H1 (cell line): Measurements from ENCODE around the gene POU2F1. TPM values are rescaled to one million over a fixed set of nuclear protein-coding genes. Genes with fewer than 3 reads are reported as not detected.

Experiments
- CTCF ChIA-PET: fragments of 300-600 bp; sonication (Branson Sonifier 250); formaldehyde crosslinking; loops from one replicate; lab custom pipeline; 2021; ENCODE audit not compliant: partially characterized antibody; lab: Charles Lee
- POLR2A ChIA-PET: fragments of 300-600 bp; sonication (Branson Sonifier 250); formaldehyde crosslinking; loops from one replicate; lab custom pipeline; 2021; ENCODE audit warnings: inconsistent platforms; ENCODE audit not compliant: partially characterized antibody; lab: Charles Lee
- DNase-seq, 2 experiments: peaks; one replicate each; pipeline versions ENCODE4 v3.0.0 to v3.0.0-alpha.2; 2010 to 2022; ENCODE audit warnings: low spot score in 2 of 2, low read depth in 1 of 2, mixed read lengths in 1 of 2
- FAIRE-seq: peaks from 2 replicates; lab custom pipeline; 2011; peaks lifted over from hg19 to GRCh38; lab: Jason Lieb, UNC
- H2AFZ ChIP-seq: 2 replicates; pipeline ENCODE4 v1.8.1; 2012; ENCODE audit warnings: low read length, inconsistent platforms
- H2AK5ac ChIP-seq: 2 replicates; pipeline ENCODE4 v1.6.1; 2013; ENCODE audit warnings: low read depth, low read length
- H2BK120ac ChIP-seq: replicated peaks from 2 replicates; pipeline ENCODE3; 2013; ENCODE audit warnings: low read depth, low read length, inconsistent platforms
- H2BK12ac ChIP-seq: 2 replicates; pipeline ENCODE4 v1.6.1; 2013; ENCODE audit warnings: low read depth, low read length
- H2BK15ac ChIP-seq: 2 replicates; pipeline ENCODE4 v1.6.1; 2013; ENCODE audit warnings: low read length
- H2BK20ac ChIP-seq: 2 replicates; pipeline ENCODE4 v1.6.1; 2013; ENCODE audit warnings: low read length
- H2BK5ac ChIP-seq: 2 replicates; pipeline ENCODE4 v1.6.1; 2013; ENCODE audit warnings: low read depth, low read length
- H3K14ac ChIP-seq: 2 replicates; pipeline ENCODE4 v1.6.1; 2013; ENCODE audit warnings: inconsistent platforms; ENCODE audit not compliant: insufficient read length
- H3K18ac ChIP-seq: 2 replicates; pipeline ENCODE4 v1.6.1; 2013; ENCODE audit warnings: low read length; ENCODE audit errors: extremely low read depth
- H3K23ac ChIP-seq: 2 replicates; pipeline ENCODE4 v1.6.1; 2013; ENCODE audit warnings: inconsistent platforms; ENCODE audit not compliant: insufficient read length
- H3K23me2 ChIP-seq: 2 replicates; pipeline ENCODE4 v1.6.1; 2013; ENCODE audit warnings: low read depth, low read length
- H3K27ac ChIP-seq: 2 replicates; pipeline ENCODE4 v1.6.1; 2011; ENCODE audit warnings: low read depth, low read length, inconsistent platforms
- H3K27me3 ChIP-seq, 4 experiments: replicated peaks in 1 of 4; 1 replicate in 1 of 4; 2 replicates in 3 of 4; pipeline versions ENCODE4 v1.6.1 to v1.8.1; 2011 to 2013; ENCODE audit warnings: low read length in 3 of 4, mild to moderate bottlenecking in 3 of 4, inconsistent platforms in 2 of 4, mixed read lengths in 2 of 4, moderate library complexity in 1 of 4; ENCODE audit not compliant: control insufficient read depth in 3 of 4, insufficient read depth in 3 of 4; ENCODE audit errors: extremely low read depth in 1 of 4
- H3K36me3 ChIP-seq, 4 experiments: 2 replicates each; pipeline versions ENCODE4 v1.6.1 to v1.8.1; 2011 to 2013; ENCODE audit warnings: mild to moderate bottlenecking in 4 of 4, low read length in 3 of 4, moderate library complexity in 2 of 4, control low read depth in 1 of 4, inconsistent platforms in 1 of 4; ENCODE audit not compliant: insufficient read depth in 4 of 4, control insufficient read depth in 2 of 4
- H3K4ac ChIP-seq: replicated peaks from 2 replicates; pipeline ENCODE3; 2013; ENCODE audit warnings: low read length, low read depth, mixed read lengths, inconsistent platforms; ENCODE audit not compliant: insufficient read length
- H3K4me1 ChIP-seq, 4 experiments: replicated peaks in 1 of 4; 1 replicate in 1 of 4; 2 replicates in 3 of 4; pipeline versions ENCODE4 v1.6.1 to v1.8.1; 2011 to 2013; ENCODE audit warnings: low read length in 3 of 4, inconsistent platforms in 2 of 4, mixed read lengths in 1 of 4; ENCODE audit not compliant: insufficient read depth in 4 of 4, control insufficient read depth in 3 of 4
- H3K4me2 ChIP-seq, 2 experiments: 2 replicates each; pipeline versions ENCODE4 v1.6.1 to v1.8.1; 2011 to 2013; ENCODE audit warnings: low read depth in 2 of 2, low read length in 2 of 2, control low read depth in 1 of 2, inconsistent platforms in 1 of 2, mild to moderate bottlenecking in 1 of 2; ENCODE audit not compliant: insufficient read depth in 1 of 2
- H3K4me3 ChIP-seq, 4 experiments: fragments of 200-600, 300-600 bp in 1 of 4; sonication (generic), shearing (Covaris generic), sonication (Bioruptor Twin) in 1 of 4; 2 replicates each; pipeline versions ENCODE4 v1.5.1 to v1.8.1; 2011 to 2016; ENCODE audit warnings: low read length in 4 of 4, low read depth in 3 of 4, control low read depth in 2 of 4, inconsistent platforms in 2 of 4, mild to moderate bottlenecking in 2 of 4, mixed read lengths in 1 of 4, moderate library complexity in 1 of 4; ENCODE audit not compliant: insufficient read depth in 2 of 4; ENCODE audit errors: extremely low read depth in 1 of 4
- H3K56ac ChIP-seq: replicated peaks from 2 replicates; pipeline ENCODE3; 2013; ENCODE audit warnings: low read depth, mild to moderate bottlenecking, mixed read lengths, low read length, inconsistent platforms; ENCODE audit not compliant: insufficient read length
- H3K79me1 ChIP-seq: 2 replicates; pipeline ENCODE4 v1.6.1; 2013; ENCODE audit warnings: low read depth, low read length, control low read depth
- H3K79me2 ChIP-seq, 2 experiments: 2 replicates each; pipeline versions ENCODE4 v1.6.1 to v1.8.1; 2012 to 2013; ENCODE audit warnings: low read length in 2 of 2, mild to moderate bottlenecking in 2 of 2, inconsistent platforms in 1 of 2; ENCODE audit not compliant: insufficient read depth in 2 of 2, control insufficient read depth in 1 of 2
- H3K9ac ChIP-seq, 4 experiments: replicated peaks in 1 of 4; 1 replicate in 1 of 4; 2 replicates in 3 of 4; pipeline versions ENCODE4 v1.6.1 to v1.8.1; 2011 to 2013; ENCODE audit warnings: low read depth in 3 of 4, low read length in 3 of 4, control low read depth in 2 of 4, mild to moderate bottlenecking in 2 of 4, moderate library complexity in 2 of 4, inconsistent platforms in 1 of 4; ENCODE audit errors: extremely low read depth in 1 of 4
- H3K9me3 ChIP-seq, 2 experiments: 2 replicates each; pipeline versions ENCODE4 v1.6.1 to v1.8.1; 2012 to 2013; ENCODE audit warnings: mild to moderate bottlenecking in 2 of 2, moderate library complexity in 2 of 2, control low read depth in 1 of 2, inconsistent platforms in 1 of 2, low read depth in 1 of 2, low read length in 1 of 2, mixed read lengths in 1 of 2; ENCODE audit not compliant: insufficient read depth in 2 of 2
- H4K20me1 ChIP-seq, 2 experiments: replicated peaks in 1 of 2; 2 replicates each; pipeline versions ENCODE3 to v1.8.1; 2011 to 2013; ENCODE audit warnings: inconsistent platforms in 2 of 2, low read length in 2 of 2, mild to moderate bottlenecking in 1 of 2; ENCODE audit not compliant: insufficient read depth in 2 of 2, control insufficient read depth in 1 of 2
- H4K5ac ChIP-seq: 2 replicates; pipeline ENCODE4 v1.6.1; 2013; ENCODE audit warnings: low read length, low read depth, mixed read lengths, inconsistent platforms; ENCODE audit not compliant: insufficient read length
- H4K8ac ChIP-seq: 2 replicates; pipeline ENCODE4 v1.8.0; 2013; ENCODE audit warnings: mild to moderate bottlenecking, moderate library complexity, low read length, inconsistent platforms; ENCODE audit not compliant: insufficient read depth; ENCODE audit errors: extremely low read depth
- H4K91ac ChIP-seq: replicated peaks from 2 replicates; pipeline ENCODE3; 2013; ENCODE audit warnings: low read length, mixed read lengths, inconsistent platforms; ENCODE audit not compliant: insufficient read length
- BCL11A ChIP-seq, 2 experiments: IDR thresholded peaks; one replicate each; pipeline ENCODE4 v1.6.1; 2011; ENCODE audit warnings: low read depth in 2 of 2, low read length in 2 of 2, mild to moderate bottlenecking in 2 of 2
- CBX5 ChIP-seq: fragments of 300-800, 300-1000 bp; sonication (generic); IDR thresholded peaks from 2 replicates; pipeline ENCODE4 v1.7.1; 2016; ENCODE audit warnings: antibody characterized with exemption, low read length, low read depth
- CHD2 ChIP-seq: IDR thresholded peaks from 2 replicates; pipeline ENCODE4 v1.6.1; 2012; ENCODE audit warnings: low read length, improper control_type of control experiment
- EZH2 ChIP-seq: fragments of 200-600 bp; sonication (generic); IDR thresholded peaks from 2 replicates; pipeline ENCODE4 v1.7.1; 2012; ENCODE audit warnings: low read depth, mild to moderate bottlenecking, moderate library complexity, low read length, inconsistent platforms; ENCODE audit not compliant: severe bottlenecking
- GTF2F1 ChIP-seq: IDR thresholded peaks from 2 replicates; pipeline ENCODE4 v1.6.1; 2012; ENCODE audit warnings: low read depth, low read length, improper control_type of control experiment, borderline replicate concordance
- HDAC2 ChIP-seq, 2 experiments: fragments of 300-600 bp in 1 of 2; sonication (generic) in 1 of 2; IDR thresholded peaks; 2 replicates each; pipeline ENCODE4 v1.6.1; 2011 to 2012; ENCODE audit warnings: low read depth in 2 of 2, low read length in 2 of 2, mild to moderate bottlenecking in 2 of 2, moderate library complexity in 2 of 2, borderline replicate concordance in 1 of 2, inconsistent platforms in 1 of 2
- HDAC6 ChIP-seq: IDR thresholded peaks from one replicate; pipeline ENCODE4 v1.7.1; 2012; ENCODE audit warnings: low read depth, mild to moderate bottlenecking, inconsistent platforms, low read length, moderate library complexity
- KDM1A ChIP-seq: fragments of 200-600, 300-600 bp; sonication (generic); IDR thresholded peaks from 2 replicates; pipeline ENCODE4 v1.7.1; 2016; ENCODE audit warnings: mild to moderate bottlenecking, low read length, borderline replicate concordance
- KDM5A ChIP-seq: fragments of 200-600 bp; IDR thresholded peaks from 2 replicates; pipeline ENCODE4 v1.7.1; 2012; ENCODE audit warnings: mild to moderate bottlenecking, low read length, inconsistent platforms, mixed read lengths
- SP1 ChIP-seq: IDR thresholded peaks from 2 replicates; pipeline ENCODE4 v1.6.1; 2011; ENCODE audit warnings: low read depth, low read length
- SP2 ChIP-seq: IDR thresholded peaks from 2 replicates; pipeline ENCODE4 v1.6.1; 2012; ENCODE audit warnings: mild to moderate bottlenecking, low read length, inconsistent platforms
- TAF1 ChIP-seq: IDR thresholded peaks from 2 replicates; pipeline ENCODE4 v1.6.1; 2011; ENCODE audit warnings: mild to moderate bottlenecking, low read depth, low read length
- TBP ChIP-seq: IDR thresholded peaks from 2 replicates; pipeline ENCODE4 v1.6.1; 2011; ENCODE audit warnings: low read depth, low read length, improper control_type of control experiment
- TEAD4 ChIP-seq: IDR thresholded peaks from 2 replicates; pipeline ENCODE4 v1.6.1; 2012; ENCODE audit warnings: low read depth, low read length, inconsistent platforms, mixed read lengths
- WGBS, 2 experiments: shearing (Covaris generic) in 1 of 2; methylation state at CpG; one replicate each; pipeline versions ENCODE4 v1.1.6 to v1.1.7; 2013 to 2015; ENCODE audit warnings: low lambda C conversion rate in 2 of 2, mixed read lengths in 2 of 2, inconsistent platforms in 1 of 2, low coverage in 1 of 2, missing lambda C conversion rate in 1 of 2; ENCODE audit not compliant: insufficient replicate concordance in 2 of 2, insufficient coverage in 1 of 2, insufficient read length in 1 of 2; ENCODE audit errors: extremely low coverage in 1 of 2, missing lambda C conversion rate in 1 of 2; 5-methylcytosine and 5-hydroxymethylcytosine counted together
- polyA plus RNA-seq, 7 experiments: library from polyadenylated mRNA; depleted of rRNA in 3 of 7; stranded (reverse) in 5 of 7; unstranded in 2 of 7; fragments of >200 nt in 5 of 7; fragments of 200-250 nt in 2 of 7; gene quantifications; 1 replicate in 5 of 7; 2 replicates in 1 of 7; 4 replicates in 1 of 7; pipeline versions ENCODE4 v1.2.1 to v1.2.3, GENCODE V29; 2011 to 2013; ENCODE audit warnings: missing spikeins in 2 of 7, mixed read lengths in 2 of 7
- total RNA-seq: library from RNA; stranded (reverse); fragmentation: NEBNext Ultra II Directional; extraction: Animal tissue kit (Norgen Biotek cat#: 25700); gene quantifications from 2 replicates; pipeline ENCODE4 v1.2.1, GENCODE V29; 2021

Gene POU2F1
- total and polyA plus RNA-seq, 2 of the 8 experiments (the other 6 are each of a cell fraction or from before 2014, with no cell fraction given): 37.0 to 57.2 TPM

DNA sequence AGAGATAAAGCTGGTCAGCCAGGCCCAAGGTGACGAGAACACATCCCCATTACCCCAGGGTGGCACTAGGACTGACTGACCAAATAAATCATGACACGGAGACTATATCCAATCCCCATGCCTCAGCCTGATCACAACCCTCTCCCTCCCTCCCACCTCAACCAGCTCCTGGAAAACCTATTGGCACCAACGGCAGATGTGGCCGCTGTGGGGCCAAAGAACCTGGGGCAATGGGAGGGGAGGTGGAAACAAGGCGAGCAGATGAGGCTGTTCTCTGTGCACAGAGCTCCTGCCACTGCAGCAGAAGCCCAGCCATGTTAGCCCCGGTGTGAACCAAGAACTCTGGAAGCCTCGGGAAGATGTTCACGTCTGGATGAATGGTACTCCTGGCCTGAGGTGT, 220.1 kb downstream of the POU2F1 start:
- ChIA-PET CTCF (interaction anchor here (0.8 to 8.4 kb wide), 33 partner anchors 9 to 531 kb away, joined by 3 to 74 read pairs (median 4); partner anchors contain the start of gene CREG1), POLR2A (interaction anchor here (1.2 to 2.3 kb wide), 2 partner anchors 13 to 113 kb away, joined by 3 to 5 read pairs; partner anchors contain the start of gene CREG1)
- Histone ChIP-seq H3K4ac (no peak overlapping the region), H2BK5ac (no peak overlapping the region), H3K18ac (no peak overlapping the region), H3K27ac (no peak overlapping the region), H2BK15ac (0 out of 2 replicates have a peak overlapping the region, but pooled peaks have one; percentile 21), H4K91ac (no peak overlapping the region), H3K4me1 (peaks cover 2 to 8% (median 4%) of the 10 kb centered on the region in 4 experiments; a peak in 6 of 7 replicates), H3K9ac (no peak overlapping the region), H3K79me1 (no peaks in the 10 kb centered on the region), H2BK20ac (no peak overlapping the region), H3K27me3 (peaks cover 3 to 35% (median 26%) of the 10 kb centered on the region in 4 experiments), H4K5ac (no peak overlapping the region), H4K8ac (no peak overlapping the region), H3K14ac (no peak overlapping the region), H3K23ac (no peak overlapping the region), H3K23me2 (peaks cover 7% of the 10 kb centered on the region; the same call in 1 of the 2 replicates), H3K4me3 (no peak overlapping the region), H2BK120ac (no peak overlapping the region), H3K79me2 (no peaks in the 10 kb centered on the region), H3K56ac (no peak overlapping the region), H3K36me3 (no peaks in the 10 kb centered on the region), H4K20me1 (no peaks in the 10 kb centered on the region), H3K4me2 (no peak overlapping the region), H2AFZ (no peak overlapping the region), H3K9me3 (no peaks in the 10 kb centered on the region), H2BK12ac (0 out of 2 replicates have a peak overlapping the region, but pooled peaks have one; percentile 55), H2AK5ac (peak overlapping the region; percentile 60; the same call in 1 of the 2 replicates)
- DNase-seq (peak in 1 of 2 experiments; percentile 36), FAIRE-seq (no peak)
- 94% methylated on average over 8 of the region's 8 CpGs; no CpG with 5 or more reads in 1 of the 2 experiments for WGBS, 2 experiments
- TF ChIP-seq CBX5 (no peak), KDM1A (no peak), SP1 (no peak), CHD2 (no peak), SP2 (no peak), HDAC6 (no peak), HDAC2 (IDR thresholded peaks at IDR 0.05; ENCODE audit: borderline replicate concordance in 1 of 2, low read depth in 2 of 2, low read length in 2 of 2) (no peak), TEAD4 (no peak), KDM5A (no peak), TBP (no peak), TAF1 (no peak), BCL11A (IDR thresholded peaks at IDR 0.05; ENCODE audit: low read depth in 2 of 2, low read length in 2 of 2) (no peak), EZH2 (no peak), GTF2F1 (no peak)
